H1 (cell line): Measurements from ENCODE around the gene CABLES2. TPM values are rescaled to one million over a fixed set of nuclear protein-coding genes. Genes with fewer than 3 reads are reported as not detected.

Source experiments
- BCL11A ChIP-seq, 2 experiments: IDR thresholded peaks; one replicate each; pipeline ENCODE4 v1.6.1; 2011; ENCODE audit warnings: low read depth in 2 of 2, low read length in 2 of 2, mild to moderate bottlenecking in 2 of 2
- EP300 ChIP-seq, 2 experiments: IDR thresholded peaks; 1 replicate in 1 of 2; 2 replicates in 1 of 2; pipeline ENCODE4 v1.6.1; 2011 to 2012; ENCODE audit warnings: low read depth in 2 of 2, low read length in 2 of 2, mild to moderate bottlenecking in 2 of 2, borderline replicate concordance in 1 of 2, inconsistent platforms in 1 of 2, moderate library complexity in 1 of 2
- EZH2 ChIP-seq: fragments of 200-600 bp; sonication (generic); IDR thresholded peaks from 2 replicates; pipeline ENCODE4 v1.7.1; 2012; ENCODE audit warnings: low read depth, mild to moderate bottlenecking, moderate library complexity, low read length, inconsistent platforms; ENCODE audit not compliant: severe bottlenecking
- NANOG ChIP-seq: IDR thresholded peaks from 2 replicates; pipeline ENCODE4 v1.6.1; 2011; ENCODE audit warnings: low read length, low read depth, mild to moderate bottlenecking, inconsistent platforms; ENCODE audit not compliant: insufficient read depth, poor library complexity, severe bottlenecking
- RAD21 ChIP-seq, 2 experiments: IDR thresholded peaks in 1 of 2; conservative IDR thresholded peaks in 1 of 2; 2 replicates each; pipeline ENCODE4 v1.6.1; 2011; ENCODE audit warnings: low read depth in 2 of 2, low read length in 2 of 2, improper control_type of control experiment in 1 of 2, inconsistent platforms in 1 of 2, mild to moderate bottlenecking in 1 of 2, moderate library complexity in 1 of 2
- RBBP5 ChIP-seq: IDR thresholded peaks from 2 replicates; pipeline ENCODE4 v1.7.1; 2012; ENCODE audit warnings: low read depth, mild to moderate bottlenecking, inconsistent platforms, low read length, moderate library complexity, borderline replicate concordance
- TAF7 ChIP-seq: optimal IDR thresholded peaks from 2 replicates; pipeline ENCODE3; 2011; ENCODE audit warnings: low read depth, mild to moderate bottlenecking, inconsistent platforms, low read length, moderate library complexity, borderline replicate concordance
- polyA plus RNA-seq, 7 experiments: library from polyadenylated mRNA; depleted of rRNA in 3 of 7; stranded (reverse) in 5 of 7; unstranded in 2 of 7; fragments of >200 nt in 5 of 7; fragments of 200-250 nt in 2 of 7; gene quantifications; 1 replicate in 5 of 7; 2 replicates in 1 of 7; 4 replicates in 1 of 7; pipeline versions ENCODE4 v1.2.1 to v1.2.3, GENCODE V29; 2011 to 2013; ENCODE audit warnings: missing spikeins in 2 of 7, mixed read lengths in 2 of 7
- total RNA-seq: library from RNA; stranded (reverse); fragmentation: NEBNext Ultra II Directional; extraction: Animal tissue kit (Norgen Biotek cat#: 25700); gene quantifications from 2 replicates; pipeline ENCODE4 v1.2.1, GENCODE V29; 2021

CABLES2 gene
- total and polyA plus RNA-seq, 2 of the 8 experiments (the other 6 are each of a cell fraction or from before 2014, with no cell fraction given) = 8.0 to 8.8 TPM

- TF ChIP-seq RBBP5 (no peak), TAF7 (no peak), NANOG (no peak), BCL11A (IDR thresholded peaks at IDR 0.05; ENCODE audit: low read depth in 2 of 2, low read length in 2 of 2) (no peak), EZH2 (no peak), EP300 (IDR thresholded peaks at IDR 0.05; ENCODE audit: borderline replicate concordance in 1 of 2, low read depth in 2 of 2, low read length in 2 of 2) (no peak), RAD21 (IDR thresholded peaks at IDR 0.05 in 1 of 2, conservative IDR thresholded peaks at IDR 0.05 in 1 of 2; ENCODE audit: low read depth in 2 of 2, low read length in 2 of 2) (no peak)
These were observed 15.7 kb upstream of the CABLES2 start (continued) for GRCh38 chr20:62422636-62423325.
